Measurements from ENCODE around the gene CNKSR2. TPM values are rescaled to one million over a fixed set of nuclear protein-coding genes. Genes with fewer than 3 reads are reported as not detected.
"Not testable (repeated sequence)": the region's sequence is repeated elsewhere in the genome, so short reads cannot be mapped to it uniquely, and the experiment has no call there.

The CNKSR2 gene
- total RNA-seq, 1 experiment from 2014 or later: not detected

DNA sequence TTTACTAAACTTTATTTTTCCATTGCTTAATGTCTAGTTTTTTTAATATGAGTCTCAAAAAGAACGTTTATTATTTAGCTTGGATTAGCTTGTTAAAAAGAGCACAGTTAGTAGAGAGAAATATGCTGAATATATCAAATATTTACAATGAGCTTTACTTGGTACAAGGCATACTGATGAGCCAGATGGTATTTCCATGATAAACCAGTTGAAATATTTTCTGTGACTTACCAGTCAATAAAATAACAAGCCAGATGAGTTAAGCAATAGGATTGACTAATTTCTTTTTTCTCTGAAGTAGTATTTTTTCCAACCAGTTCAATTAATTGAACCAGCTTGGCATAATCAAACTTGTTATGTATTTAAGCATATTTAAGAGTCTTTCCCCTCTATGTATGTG, 149.8 kb downstream of the CNKSR2 start:
- BruUV-seq (replicated peaks): no TSS peak
- no peak for DNase-seq
- Mint-ChIP-seq H3K9me3 (ENCODE audit: low read depth, unreplicated experiment) (no peaks in the 10 kb centered on the region), H3K27me3 (ENCODE audit: unreplicated experiment) (no peaks in the 10 kb centered on the region), H3K36me3 (ENCODE audit: insufficient read depth, unreplicated experiment) (no peaks in the 10 kb centered on the region), H3K4me3 (ENCODE audit: low read depth, unreplicated experiment) (no peak overlapping the region), H3K27ac (ENCODE audit: unreplicated experiment) (no peak overlapping the region), H3K4me1 (ENCODE audit: low read depth, unreplicated experiment) (no peaks in the 10 kb centered on the region)
- TF ChIP-seq, protein P1, sequence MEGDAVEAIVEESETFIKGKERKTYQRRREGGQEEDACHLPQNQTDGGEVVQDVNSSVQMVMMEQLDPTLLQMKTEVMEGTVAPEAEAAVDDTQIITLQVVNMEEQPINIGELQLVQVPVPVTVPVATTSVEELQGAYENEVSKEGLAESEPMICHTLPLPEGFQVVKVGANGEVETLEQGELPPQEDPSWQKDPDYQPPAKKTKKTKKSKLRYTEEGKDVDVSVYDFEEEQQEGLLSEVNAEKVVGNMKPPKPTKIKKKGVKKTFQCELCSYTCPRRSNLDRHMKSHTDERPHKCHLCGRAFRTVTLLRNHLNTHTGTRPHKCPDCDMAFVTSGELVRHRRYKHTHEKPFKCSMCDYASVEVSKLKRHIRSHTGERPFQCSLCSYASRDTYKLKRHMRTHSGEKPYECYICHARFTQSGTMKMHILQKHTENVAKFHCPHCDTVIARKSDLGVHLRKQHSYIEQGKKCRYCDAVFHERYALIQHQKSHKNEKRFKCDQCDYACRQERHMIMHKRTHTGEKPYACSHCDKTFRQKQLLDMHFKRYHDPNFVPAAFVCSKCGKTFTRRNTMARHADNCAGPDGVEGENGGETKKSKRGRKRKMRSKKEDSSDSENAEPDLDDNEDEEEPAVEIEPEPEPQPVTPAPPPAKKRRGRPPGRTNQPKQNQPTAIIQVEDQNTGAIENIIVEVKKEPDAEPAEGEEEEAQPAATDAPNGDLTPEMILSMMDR (IDR thresholded peaks at IDR 0.05; ENCODE audit: unreplicated experiment): no peak
- CTCF ChIA-PET: no interaction called here
- intact Hi-C loops (cut with micrococcal nuclease; ENCODE audit: unreplicated experiment): no loop called here

DNA sequence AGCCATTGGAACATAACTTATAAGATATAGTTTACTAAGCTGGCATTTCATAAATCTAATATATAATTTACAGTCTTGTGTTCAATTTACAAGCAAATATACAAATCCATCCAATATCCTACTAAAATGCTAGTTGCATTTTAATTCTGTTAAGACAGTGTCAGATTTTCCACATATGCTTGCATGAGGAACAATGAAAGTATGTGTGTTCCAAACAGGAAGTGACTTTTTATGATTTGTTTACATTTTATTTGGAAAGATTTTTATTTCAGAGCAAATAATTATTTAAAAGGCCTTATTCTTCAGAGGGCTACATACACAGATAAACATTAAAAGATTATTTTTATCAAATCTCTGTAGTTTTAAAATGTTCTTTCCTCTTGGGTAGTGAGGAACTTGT, 153.9 kb downstream of the CNKSR2 start:
- CTCF ChIA-PET: no interaction called here
- TF ChIP-seq, protein P1 (IDR thresholded peaks at IDR 0.05; ENCODE audit: unreplicated experiment): no peak
- DNase-seq: no peak
- no peaks in the 10 kb centered on the region for H3K27me3 Mint-ChIP-seq (ENCODE audit: unreplicated experiment)
- no TSS peak for BruUV-seq (replicated peaks)
- no peaks in the 10 kb centered on the region for H3K36me3 Mint-ChIP-seq (ENCODE audit: insufficient read depth, unreplicated experiment)
- no peak overlapping the region for H3K27ac Mint-ChIP-seq (ENCODE audit: unreplicated experiment)
- no peak overlapping the region for H3K4me3 Mint-ChIP-seq (ENCODE audit: low read depth, unreplicated experiment)
- H3K4me1 Mint-ChIP-seq (ENCODE audit: low read depth, unreplicated experiment): no peaks in the 10 kb centered on the region
- H3K9me3 Mint-ChIP-seq (ENCODE audit: low read depth, unreplicated experiment): no peaks in the 10 kb centered on the region
- intact Hi-C loops (cut with micrococcal nuclease; ENCODE audit: unreplicated experiment): no loop called here

DNA sequence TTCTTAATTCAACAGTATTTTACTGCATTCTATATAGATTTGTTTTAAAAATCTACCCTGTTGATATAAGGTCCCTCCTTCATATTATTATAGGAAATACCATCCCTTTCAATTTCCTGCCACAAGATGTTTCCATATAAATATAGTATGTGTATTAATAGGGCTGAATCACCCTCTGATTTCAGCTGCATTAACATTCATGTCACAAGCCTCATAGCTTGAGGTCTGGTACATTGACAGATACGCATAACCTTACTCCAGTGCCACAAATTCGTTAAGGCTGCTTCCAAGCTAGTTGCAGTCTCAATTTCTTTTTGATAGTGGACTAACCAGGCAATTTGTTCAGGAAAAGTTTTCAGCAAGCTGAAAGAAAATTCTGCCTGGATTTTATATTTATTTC, 155.6 kb downstream of the CNKSR2 start:
- Mint-ChIP-seq H3K4me3 (ENCODE audit: low read depth, unreplicated experiment) (no peak overlapping the region), H3K27me3 (ENCODE audit: unreplicated experiment) (no peaks in the 10 kb centered on the region), H3K4me1 (ENCODE audit: low read depth, unreplicated experiment) (no peaks in the 10 kb centered on the region), H3K36me3 (ENCODE audit: insufficient read depth, unreplicated experiment) (no peaks in the 10 kb centered on the region), H3K27ac (ENCODE audit: unreplicated experiment) (no peak overlapping the region), H3K9me3 (ENCODE audit: low read depth, unreplicated experiment) (no peaks in the 10 kb centered on the region)
- BruUV-seq (replicated peaks): no TSS peak
- intact Hi-C loops (cut with micrococcal nuclease; ENCODE audit: unreplicated experiment): no loop called here
- CTCF ChIA-PET: no interaction called here
- DNase-seq: no peak
- TF ChIP-seq, protein P1 (IDR thresholded peaks at IDR 0.05; ENCODE audit: unreplicated experiment): no peak

DNA sequence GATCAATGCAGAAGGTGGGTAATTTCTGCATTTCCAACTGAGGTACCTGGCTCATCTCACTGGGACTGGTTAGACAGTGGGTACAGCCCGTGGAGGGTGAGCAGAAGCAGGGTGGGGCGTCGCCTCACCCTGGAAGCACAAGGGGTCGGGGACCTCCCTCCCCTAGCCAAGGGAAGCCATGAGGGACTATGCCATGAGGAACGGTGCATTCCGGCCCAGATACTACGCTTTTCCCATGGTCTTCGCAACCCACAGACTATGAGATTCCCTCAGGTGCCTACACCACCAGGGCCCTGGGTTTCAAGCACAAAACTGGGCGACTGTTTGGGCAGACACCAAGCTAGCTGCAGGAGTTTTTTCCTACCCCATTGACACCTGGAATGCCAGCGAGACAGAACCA, 170.4 kb downstream of the CNKSR2 start:
- H3K27ac Mint-ChIP-seq (ENCODE audit: unreplicated experiment); H3K36me3 Mint-ChIP-seq (ENCODE audit: insufficient read depth, unreplicated experiment); H3K9me3 Mint-ChIP-seq (ENCODE audit: low read depth, unreplicated experiment); BruUV-seq (replicated peaks); intact Hi-C loops (cut with micrococcal nuclease; ENCODE audit: unreplicated experiment); H3K4me1 Mint-ChIP-seq (ENCODE audit: low read depth, unreplicated experiment); DNase-seq; CTCF ChIA-PET; H3K4me3 Mint-ChIP-seq (ENCODE audit: low read depth, unreplicated experiment): not testable (repeated sequence)
- H3K27me3 Mint-ChIP-seq (ENCODE audit: unreplicated experiment): peaks cover 26% of the 10 kb centered on the region

DNA sequence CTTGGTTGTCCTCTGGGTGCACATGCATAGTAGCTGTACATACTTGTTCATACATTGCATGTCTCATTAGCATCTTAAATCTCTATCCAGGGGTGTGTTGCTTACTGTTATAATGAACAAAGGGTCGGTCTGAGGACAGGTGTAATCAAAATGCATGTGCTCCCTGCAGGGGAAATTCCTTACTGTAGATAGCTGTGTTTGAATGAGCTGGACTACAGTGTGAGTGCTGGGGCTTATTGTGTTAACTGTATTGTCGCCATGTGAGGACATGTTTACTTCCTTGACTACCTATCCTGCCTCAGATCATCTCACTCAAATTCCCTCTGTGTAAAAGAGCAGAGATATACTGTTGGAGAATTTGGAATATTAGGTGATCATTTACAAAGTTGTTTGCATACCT, 185.2 kb downstream of the CNKSR2 start:
- intact Hi-C loops (cut with micrococcal nuclease; ENCODE audit: unreplicated experiment): no loop called here
- H3K27ac Mint-ChIP-seq (ENCODE audit: unreplicated experiment): no peak overlapping the region
- H3K36me3 Mint-ChIP-seq (ENCODE audit: insufficient read depth, unreplicated experiment): no peaks in the 10 kb centered on the region
- H3K27me3 Mint-ChIP-seq (ENCODE audit: unreplicated experiment): no peaks in the 10 kb centered on the region
- CTCF ChIA-PET: no interaction called here
- no TSS peak for BruUV-seq (replicated peaks)
- no peak for DNase-seq
- H3K9me3 Mint-ChIP-seq (ENCODE audit: low read depth, unreplicated experiment): peaks cover 6% of the 10 kb centered on the region
- no peaks in the 10 kb centered on the region for H3K4me1 Mint-ChIP-seq (ENCODE audit: low read depth, unreplicated experiment)
- H3K4me3 Mint-ChIP-seq (ENCODE audit: low read depth, unreplicated experiment): no peak overlapping the region
- TF ChIP-seq, protein P1 (IDR thresholded peaks at IDR 0.05; ENCODE audit: unreplicated experiment): no peak

Data from Calu3 (cell line).